SW480 (cell line): ENCODE data around the gene HSPB8.

Source experiments
- DNase-seq: peaks from one replicate; pipeline ENCODE4 v3.0.0-alpha.2; 2016; ENCODE audit warnings: low spot score

Gene HSPB8, protein sequence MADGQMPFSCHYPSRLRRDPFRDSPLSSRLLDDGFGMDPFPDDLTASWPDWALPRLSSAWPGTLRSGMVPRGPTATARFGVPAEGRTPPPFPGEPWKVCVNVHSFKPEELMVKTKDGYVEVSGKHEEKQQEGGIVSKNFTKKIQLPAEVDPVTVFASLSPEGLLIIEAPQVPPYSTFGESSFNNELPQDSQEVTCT

DNA sequence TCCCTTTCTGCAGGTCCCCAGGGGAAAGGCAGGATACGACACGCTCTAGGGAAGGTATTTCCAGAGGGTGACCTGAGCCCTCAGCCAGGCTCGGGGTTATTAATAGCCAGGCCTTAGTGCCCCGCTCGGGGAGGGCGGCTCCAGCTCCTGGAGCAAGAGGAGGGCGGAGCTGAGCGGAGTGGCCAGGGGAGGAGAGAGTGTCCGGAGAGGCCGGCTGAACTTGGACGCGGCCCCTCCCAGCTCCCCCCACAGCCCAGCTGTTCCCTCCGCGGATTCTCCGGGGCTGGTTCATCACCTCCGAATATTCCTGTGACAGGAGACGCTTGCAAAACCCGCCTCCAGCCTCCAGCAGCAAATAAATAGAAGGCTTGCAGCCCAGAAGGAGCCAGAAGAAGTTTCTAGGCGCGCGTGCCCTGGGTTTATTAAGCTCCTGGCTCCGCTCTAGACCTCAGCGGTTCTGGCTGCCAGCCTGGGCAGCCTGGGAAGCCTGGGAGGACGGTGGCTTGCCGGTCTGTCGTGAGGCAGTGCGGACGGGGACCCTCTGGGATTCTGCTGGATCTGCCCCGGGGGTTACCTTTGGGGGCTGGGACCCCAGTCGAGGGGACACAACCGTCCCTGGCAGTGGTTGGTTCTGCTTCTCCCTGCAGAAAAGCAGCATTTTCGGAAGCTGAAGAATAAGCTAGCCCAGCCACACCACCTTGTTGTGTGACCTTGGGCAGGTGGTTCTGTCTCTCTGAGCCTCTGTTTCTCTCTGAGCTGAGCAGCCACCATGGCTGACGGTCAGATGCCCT, at the start of gene HSPB8:
Gene HSPB8, plus strand, starts transcription at position 388 of the 791 bp plus-strand sequence. Its CDS starts 382 bp downstream, at position 770.
- peak; percentile 46 for DNase-seq

DNA sequence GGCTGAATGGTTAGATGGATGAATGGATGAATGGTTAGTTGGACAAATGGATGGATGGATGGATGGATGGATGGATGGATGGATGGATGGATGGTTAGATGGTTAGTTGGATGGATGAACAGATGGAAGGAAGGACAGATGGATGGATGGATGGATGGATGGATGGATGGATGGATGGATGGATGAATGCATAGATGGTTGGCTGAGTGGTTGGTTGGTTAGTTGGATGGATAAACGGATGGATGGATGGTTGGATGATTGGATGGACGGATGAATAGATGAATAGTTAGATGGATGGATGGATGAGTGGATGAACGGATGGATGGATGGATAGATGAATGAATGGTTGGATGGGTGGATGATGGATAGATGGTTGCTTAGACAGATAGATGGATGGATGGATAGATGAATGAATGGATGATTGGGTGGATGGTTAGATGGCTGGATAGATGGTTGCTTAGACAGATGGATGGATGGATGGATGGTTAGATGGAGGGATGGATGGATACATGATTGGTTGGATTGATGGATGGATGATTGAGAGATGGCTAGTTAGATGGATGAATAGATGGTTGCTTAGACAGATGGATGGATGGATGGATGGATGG, 48.8 kb upstream of the HSPB8 start:
- no peak for DNase-seq

DNA sequence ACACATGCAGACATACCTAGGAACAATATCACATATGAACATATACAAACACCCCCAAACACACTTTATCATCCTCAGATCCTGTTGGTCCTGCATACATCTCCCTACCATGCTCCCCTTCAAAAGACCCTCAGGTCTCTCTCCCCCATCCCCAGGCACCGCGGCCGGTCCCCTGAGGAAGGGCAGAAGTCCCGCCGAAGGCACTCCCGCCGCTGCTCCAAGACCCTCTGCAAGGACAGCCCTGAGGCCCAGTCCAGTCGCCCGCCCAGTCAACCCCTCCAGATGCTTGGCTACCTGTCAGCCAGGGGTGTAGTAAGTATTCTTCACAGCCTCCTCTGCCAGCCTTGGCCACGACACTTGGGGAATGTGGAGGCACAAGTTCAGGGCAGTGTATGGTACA, 48.2 kb upstream of the HSPB8 start:
- DNase-seq, result no peak

DNA sequence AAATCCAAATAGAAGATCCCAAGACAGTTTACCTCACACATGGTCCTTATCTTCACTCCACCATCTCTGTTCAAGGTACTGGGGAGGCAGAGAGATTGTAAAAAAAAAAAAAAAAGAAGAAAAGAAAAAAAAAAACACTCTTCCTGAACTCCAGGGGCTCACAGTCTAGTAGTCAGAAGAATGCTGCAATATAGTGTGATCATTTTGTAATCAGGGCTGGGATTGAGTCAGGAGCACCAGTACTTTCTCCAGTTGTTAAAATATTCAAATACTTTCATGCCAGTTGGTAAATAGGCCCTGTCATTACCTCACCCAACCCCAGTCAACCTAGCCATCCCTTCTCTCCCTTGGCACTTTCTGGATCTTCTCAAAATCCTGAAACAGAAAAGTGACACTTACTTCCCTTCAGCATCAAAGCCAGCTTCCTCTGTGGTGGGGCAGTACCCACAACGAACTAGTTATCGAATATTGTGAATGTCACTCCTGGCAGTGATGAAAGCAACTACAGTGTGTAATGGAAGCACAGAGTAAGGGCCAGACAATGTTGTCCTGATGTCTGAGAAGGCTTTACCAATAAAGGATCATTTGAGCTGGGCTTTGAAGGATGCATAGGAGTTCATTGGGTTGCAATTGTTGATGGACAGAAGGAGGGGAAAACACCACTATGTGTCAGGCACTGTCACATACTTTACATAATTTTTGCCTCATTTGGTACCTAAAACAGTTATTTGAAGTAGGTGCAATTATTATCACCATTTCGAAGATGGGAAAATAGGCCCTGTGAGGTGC, 44.3 kb upstream of the HSPB8 start:
- no peak for DNase-seq

DNA sequence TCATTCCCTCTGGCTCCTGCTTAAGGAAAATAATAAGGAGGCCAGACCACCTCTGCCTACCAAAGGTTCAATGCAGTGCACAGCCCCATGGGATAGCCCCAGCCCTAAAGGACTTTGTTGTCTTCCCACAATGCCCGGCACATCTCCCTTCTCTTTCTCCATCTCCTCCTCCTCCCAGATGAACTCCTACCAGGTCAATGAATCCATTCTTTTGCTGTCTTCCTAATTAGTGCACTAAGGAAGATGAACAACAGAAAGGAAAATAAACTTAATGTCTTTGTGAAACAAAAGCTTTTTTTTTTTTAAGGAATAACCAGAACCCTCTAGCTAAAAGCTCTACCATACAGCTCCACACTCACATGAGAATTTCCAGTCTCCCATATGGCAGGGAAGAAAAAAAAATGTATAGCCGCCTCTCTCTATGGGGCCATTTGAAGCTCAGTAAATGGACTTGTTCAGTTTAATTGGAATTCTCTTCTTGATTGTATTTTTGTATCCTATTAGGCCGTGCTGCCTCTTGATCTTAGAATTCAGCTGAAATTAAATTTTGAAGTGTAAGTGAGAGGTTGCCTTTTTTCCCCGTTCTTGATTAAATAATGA, 41.8 kb upstream of the HSPB8 start:
- DNase-seq, result no peak

DNA sequence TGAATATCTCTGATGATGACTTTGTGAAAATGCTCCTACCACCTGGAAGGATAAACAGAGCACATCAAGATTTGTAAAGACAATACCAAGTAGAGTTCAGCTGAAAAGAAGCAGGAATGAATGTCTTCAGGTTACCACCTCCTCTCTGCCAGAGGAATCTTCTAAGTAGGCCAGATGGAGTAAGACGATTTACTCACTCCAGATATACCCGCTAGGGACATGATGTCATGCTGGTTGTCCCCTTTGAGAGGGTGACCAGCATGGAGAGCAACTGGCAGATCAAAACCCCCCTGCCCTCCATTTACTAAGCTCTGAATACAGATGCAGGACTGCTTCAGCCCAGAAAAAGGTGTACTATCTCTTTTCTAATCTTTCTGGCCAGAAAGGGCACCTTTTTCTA, 39.3 kb upstream of the HSPB8 start:
- no peak for DNase-seq

DNA sequence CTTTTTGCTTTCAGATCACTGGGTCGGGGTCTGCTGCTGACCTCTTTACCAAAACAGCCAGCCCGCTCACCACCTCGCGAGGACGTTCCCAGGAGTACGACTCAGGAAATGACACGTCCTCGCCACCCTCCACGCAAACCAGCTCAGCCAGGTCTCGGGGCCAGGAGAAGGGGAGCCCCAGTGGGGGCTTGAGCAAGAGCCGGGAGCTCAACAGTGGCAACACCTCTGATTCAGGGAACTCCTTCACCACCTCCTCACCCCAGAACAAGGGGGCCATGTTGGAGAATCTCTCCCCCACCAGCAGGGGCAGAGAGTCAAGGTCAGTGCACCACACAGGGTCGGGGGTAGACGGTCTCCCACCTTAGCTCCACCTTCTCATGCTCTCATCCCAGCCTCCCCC, 33.4 kb upstream of the HSPB8 start:
- DNase-seq, result no peak

DNA sequence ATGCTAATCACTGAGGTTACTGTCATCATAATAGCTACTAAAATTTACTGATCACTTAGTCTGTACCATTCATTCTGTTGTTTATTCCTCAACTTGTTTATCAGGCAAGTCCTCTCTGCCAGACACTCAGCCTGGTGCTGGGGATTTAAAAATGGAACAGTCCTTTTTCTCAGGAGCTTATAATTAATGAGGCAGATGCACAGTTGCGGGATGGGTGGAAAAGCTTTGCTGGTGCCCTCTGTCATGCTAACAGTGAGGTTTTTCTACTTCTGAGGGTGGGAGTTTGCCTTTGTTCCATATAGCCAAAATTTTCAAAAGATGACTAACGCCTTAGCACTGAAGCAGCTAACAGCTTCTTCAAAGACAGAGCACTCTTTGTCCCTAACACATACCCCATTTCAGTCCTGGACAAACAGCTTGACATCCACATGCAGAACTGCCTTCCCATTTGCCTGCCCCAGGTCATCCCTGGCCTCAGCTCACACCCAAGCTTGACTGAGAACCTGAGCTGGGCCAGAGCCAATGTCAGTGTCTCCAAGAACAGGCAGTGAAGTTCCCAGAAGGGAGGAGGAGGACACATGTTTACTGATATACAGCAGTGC, 30.8 kb upstream of the HSPB8 start:
- peak; percentile 34 for DNase-seq

DNA sequence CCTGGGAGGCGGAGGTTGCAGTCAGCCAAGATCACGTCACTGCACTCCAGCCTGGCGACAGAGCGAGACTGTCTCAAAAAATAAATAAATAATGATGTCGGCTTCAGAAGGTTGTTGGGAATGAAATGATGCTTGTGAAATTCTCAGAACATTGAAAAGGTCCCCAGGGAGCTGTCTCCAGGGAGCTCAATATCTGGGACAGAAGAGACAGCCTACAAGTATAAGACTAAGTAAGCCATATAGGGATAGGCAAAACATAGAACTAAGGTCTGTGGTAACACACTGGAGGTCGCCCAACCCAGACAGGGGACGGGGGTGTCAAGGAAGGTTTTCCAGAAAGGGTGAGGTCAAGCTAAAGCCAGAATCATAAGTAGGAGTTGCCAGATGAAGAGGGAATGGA, 29.5 kb upstream of the HSPB8 start:
- no peak for DNase-seq

DNA sequence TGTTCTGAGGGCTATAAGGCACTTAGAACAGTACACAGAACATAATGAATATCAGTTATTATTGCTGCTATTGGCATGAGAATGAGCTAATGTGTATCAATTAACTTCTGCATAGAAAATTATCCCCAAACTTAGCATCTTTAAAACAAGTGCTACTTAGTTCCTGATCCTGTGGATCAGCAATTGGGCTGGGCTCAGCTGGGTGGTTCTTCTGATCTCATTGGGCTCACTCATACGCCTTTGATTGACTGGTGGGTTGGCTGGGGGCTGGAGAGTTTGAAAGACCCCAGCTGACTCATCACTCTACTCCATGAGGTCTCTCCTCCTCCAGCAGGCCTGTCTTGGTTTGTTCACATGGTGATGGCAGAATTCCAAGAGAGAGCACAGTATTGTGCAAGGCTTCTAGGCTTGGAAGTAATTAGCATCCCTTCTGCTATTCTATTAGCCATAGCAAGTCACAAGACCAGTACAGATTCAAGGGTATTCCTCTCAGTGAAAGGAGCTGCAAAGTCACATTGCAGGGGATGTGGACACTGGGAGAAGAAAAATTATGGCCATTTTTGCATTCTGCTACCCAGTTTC, 27.2 kb upstream of the HSPB8 start:
- no peak for DNase-seq

DNA sequence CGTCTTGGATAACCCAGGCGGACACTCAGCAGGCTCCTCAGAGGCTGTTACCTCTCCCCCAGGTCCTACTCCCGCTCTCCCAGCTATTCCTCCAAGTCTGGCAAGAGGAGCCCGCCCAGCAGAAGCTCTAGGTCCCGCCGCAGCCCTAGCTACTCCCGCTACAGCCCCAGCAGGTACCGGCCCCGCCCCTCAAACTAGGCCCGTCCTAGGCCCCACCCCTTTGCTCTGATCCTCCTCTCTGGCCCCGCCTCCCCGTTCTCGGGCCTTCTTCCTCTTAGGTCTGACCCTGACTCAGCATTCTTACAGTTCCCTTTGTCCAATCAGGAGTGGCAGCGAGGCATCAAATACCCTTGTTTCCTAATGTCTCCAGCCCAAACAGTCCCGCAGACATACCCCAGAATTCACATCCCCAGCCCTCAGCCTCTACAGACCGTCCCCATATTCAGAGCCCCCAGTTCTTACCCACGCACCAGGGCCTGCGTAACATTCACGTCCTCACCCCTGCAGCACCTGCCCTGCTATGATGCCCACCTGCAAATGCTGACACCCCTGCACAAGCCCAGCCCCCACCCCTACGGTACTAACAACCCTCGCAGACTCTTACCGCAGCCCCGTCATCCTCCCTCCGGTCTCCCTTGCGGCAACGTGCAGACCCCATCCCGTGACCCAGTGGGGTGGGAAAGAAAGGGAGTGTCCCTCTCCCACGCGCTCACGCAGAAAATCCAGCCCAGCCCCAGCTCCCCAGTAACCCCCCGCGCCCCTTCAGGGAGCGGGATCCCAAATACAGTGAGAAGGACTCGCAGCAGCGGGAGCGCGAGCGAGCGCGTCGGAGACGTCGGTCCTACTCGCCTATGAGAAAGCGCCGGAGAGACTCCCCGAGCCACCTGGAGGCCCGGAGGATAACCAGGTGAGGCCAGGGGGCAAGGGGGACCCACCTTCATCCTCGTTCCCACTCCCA, 25.0 kb upstream of the HSPB8 start:
- DNase-seq, result peak; percentile 38

DNA sequence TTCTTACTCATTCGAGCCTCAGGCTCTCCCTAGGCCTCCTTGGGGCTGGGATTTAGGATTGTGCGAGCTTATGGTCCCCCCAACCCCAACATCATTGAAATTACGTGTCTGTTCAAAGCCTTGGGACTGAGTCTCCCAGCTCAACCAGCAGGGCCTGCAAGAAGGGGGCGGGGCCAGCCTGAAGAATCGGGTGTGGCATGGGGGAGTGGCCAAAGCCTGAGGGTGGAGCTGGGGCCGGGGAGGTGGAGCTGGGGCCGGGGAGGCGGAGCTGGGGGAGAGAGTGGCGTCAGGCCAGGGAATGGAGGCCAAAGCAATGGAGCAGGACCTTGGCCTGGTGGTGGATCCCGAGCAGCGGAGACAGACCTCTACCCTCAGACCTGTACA, 24.3 kb upstream of the HSPB8 start:
- DNase-seq, result no peak

DNA sequence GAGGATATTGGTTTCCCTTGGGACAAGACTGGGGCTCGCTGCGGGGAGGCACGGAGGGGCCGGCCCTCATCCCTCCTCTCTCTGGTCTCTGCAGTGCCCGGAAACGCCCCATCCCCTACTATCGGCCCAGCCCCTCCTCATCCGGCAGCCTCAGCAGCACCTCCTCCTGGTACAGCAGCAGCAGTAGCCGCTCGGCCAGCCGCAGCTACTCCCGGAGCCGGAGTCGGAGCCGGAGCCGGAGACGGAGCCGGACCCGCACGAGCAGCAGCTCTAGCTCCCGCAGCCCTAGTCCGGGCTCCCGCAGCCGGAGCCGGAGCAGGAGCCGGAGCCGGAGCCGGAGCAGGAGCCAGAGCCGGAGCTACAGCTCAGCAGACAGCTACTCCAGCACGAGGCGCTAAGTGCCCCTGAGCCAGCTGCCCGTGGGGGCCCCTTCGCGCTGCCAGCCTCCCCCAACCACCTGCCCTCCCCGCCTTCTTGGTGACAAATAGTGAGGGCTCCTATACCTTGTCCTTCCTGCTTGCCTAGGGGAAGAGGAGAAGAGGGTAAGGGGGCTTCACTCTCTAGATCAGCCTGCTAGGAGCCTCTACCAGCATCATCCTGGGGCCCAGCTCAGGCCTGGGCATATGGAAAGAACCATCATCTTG, 22.2 kb upstream of the HSPB8 start:
- DNase-seq, result no peak

DNA sequence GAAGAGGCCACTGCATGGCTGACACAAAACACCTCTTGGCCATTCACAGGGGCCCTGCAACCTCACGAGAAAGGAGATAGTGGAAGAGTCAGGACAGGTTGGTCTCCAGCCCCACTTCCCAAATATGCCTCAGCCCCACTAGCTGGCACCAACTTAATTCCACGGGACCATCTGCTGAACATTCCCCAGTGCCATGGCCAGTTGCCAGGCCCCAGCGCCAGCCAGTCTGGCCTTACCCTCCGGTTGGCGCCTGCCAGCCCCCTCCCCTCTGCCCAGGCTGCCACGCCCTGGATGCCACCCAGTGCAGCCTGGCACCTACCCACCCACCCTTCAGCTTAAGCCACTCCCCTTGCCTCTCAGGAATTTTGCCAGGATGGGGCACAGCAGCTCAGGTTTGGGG, 21.2 kb upstream of the HSPB8 start:
- no peak for DNase-seq

DNA sequence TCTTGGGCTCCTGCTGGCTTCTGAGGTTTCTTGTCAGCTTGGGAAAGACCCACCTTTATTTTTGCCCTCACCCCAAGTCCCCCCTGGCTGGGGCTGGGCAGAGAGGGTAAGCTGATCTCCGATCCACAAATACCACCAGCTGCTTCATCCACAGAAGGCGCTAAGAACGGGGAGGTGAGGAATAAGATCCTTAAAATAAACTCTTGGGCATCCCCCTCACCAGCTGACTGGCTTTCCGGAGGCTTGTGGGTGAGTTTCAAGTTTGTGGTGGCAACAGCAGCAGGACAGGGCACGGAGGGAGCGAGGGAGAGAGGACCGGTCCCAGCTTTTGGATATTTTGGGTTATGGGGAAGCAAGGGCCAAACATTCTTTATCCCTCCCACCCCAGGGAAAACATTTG, 20.8 kb upstream of the HSPB8 start:
- DNase-seq, result no peak

DNA sequence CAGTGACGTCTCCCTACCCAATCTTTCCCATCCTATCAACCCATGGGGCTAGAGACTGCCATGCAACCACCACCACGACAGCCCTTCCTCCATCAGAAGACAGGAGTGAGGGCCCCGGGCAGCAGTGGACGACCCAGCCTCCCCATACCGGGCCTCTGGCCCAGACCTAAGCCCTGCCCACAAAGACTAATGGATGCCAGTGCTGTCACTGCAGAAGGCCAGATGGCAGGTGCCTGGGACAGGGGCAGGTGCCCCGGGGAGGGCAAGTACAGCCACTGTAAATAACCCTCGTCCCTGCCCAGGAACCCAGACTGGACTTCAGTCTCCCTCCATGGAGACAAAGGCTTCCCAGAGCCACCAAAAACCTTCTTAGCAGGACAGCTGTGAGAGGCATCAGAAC, 20.3 kb upstream of the HSPB8 start:
- DNase-seq, result no peak

DNA sequence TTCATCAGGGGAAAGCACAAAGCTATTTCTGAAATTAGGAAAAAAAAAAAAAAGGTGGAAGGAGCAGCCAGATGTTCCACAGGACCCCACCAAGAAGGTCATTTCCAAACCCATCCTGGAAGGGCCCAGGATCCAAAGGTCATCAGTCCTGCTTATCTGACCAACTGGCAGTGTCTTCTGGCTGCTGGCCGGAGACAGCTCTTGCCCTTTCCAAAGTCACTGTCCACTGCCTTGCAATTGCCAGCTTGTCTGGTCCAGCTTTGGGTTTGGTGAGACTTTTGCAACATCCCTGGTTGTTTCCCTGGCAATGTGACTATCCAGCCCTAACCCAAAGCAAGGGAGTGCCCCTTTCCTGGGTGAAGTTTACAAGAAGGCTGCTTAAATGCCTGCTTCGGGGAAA, 18.9 kb upstream of the HSPB8 start:
- no peak for DNase-seq

DNA sequence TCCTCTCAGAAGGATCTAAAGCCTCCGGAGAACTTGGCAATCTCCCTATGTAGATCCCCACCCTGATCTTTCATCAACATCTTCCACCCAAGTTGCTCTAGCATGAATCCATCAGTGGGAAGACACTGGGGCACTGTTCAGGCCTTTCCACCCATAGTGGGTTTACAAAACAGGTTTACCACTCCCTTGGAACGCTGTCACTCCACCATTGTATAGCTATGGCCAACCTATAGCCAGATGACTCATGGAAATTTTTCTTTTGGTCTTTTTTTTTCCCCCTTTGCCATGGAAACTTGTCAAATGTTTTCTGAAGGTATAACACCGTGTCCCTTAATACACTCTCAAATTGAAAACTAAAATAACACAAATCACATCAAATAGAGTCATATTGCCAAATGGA, 10.8 kb upstream of the HSPB8 start:
- DNase-seq, result no peak

DNA sequence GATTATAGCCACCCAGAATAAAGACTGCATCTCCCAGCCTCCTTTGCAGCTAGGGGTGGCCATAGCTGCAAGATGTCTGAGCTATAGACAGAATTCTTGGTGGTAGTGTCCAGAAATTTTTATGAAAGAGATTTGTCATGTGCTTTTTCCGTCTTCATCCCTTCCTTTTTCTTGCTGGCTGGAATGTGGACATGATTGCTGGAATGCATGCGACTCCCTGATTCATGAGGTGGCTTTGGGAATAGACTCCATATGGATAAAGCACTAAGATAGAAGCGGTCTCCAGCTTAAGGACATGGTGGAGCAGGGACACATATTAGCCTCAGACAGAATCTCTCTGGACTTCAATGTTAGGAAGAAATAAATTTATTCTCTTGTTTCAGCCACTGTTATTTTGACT, 10.0 kb upstream of the HSPB8 start:
- DNase-seq, result no peak

DNA sequence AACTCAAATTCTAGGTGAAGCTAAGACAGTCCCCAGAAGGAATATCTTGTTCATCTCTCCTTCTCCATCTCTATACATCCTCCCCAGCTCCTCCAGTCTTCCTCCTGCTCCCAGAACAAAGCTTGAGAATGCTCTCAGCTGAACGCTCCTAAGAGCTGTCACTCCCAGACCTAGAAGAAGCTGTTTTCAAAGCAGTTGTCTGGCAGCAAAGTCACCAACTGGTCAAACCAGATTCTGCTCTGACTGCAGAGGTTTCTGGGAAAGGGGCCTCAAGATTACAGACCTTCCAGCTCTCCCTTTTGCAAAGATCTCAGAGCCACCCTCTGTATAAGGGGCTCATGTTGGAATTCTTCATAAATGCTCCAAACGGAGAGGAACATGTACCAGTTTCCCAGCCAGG, 9.6 kb upstream of the HSPB8 start:
- DNase-seq, result no peak
